Mesenchymal stem cell (in vitro differentiated cells and primary cell): Measurements from ENCODE around the gene WDR77.
A peak's percentile ranks its signal among the peaks of the same experiment; 100 is the strongest.

Experiments
- DNase-seq: peaks from one replicate; pipeline ENCODE4 v3.0.0-alpha.2; 2013
- H2AFZ ChIP-seq: one replicate; pipeline ENCODE4 v1.6.1; 2013; ENCODE audit warnings: low read depth, mild to moderate bottlenecking, control low read depth, inconsistent platforms, low read length, moderate library complexity
- H2AK5ac ChIP-seq: 2 replicates; pipeline ENCODE4 v1.6.1; 2013; ENCODE audit warnings: low read length, moderate library complexity, mild to moderate bottlenecking, inconsistent platforms; ENCODE audit not compliant: severe bottlenecking
- H2BK120ac ChIP-seq: one replicate; pipeline ENCODE4 v1.6.1; 2013; ENCODE audit warnings: low read depth, mild to moderate bottlenecking, inconsistent platforms, low read length, moderate library complexity
- H2BK12ac ChIP-seq, 2 experiments: one replicate each; pipeline ENCODE4 v1.6.1; 2013; ENCODE audit warnings: inconsistent platforms in 2 of 2, low read length in 2 of 2, mild to moderate bottlenecking in 2 of 2, moderate library complexity in 2 of 2, control low read depth in 1 of 2
- H2BK15ac ChIP-seq: one replicate; pipeline ENCODE4 v1.6.1; 2013; ENCODE audit warnings: mild to moderate bottlenecking, low read depth, inconsistent platforms; ENCODE audit not compliant: poor library complexity, severe bottlenecking
- H2BK5ac ChIP-seq: 2 replicates; pipeline ENCODE4 v1.6.1; 2013; ENCODE audit warnings: low read depth, mild to moderate bottlenecking, low read length, control low read depth, inconsistent platforms; ENCODE audit not compliant: poor library complexity, severe bottlenecking
- H3K14ac ChIP-seq, 2 experiments: one replicate each; pipeline ENCODE4 v1.6.1; 2013; ENCODE audit warnings: inconsistent platforms in 2 of 2, low read length in 2 of 2, control low read depth in 1 of 2, mild to moderate bottlenecking in 1 of 2, moderate library complexity in 1 of 2
- H3K18ac ChIP-seq, 2 experiments: one replicate each; pipeline ENCODE4 v1.6.1; 2013; ENCODE audit warnings: inconsistent platforms in 2 of 2, low read length in 2 of 2, control low read depth in 1 of 2, low read depth in 1 of 2, mild to moderate bottlenecking in 1 of 2
- H3K23ac ChIP-seq, 2 experiments: one replicate each; pipeline ENCODE4 v1.6.1; 2013; ENCODE audit warnings: inconsistent platforms in 2 of 2, low read length in 2 of 2, mild to moderate bottlenecking in 2 of 2, moderate library complexity in 2 of 2, control low read depth in 1 of 2
- H3K27ac ChIP-seq: 2 replicates; pipeline ENCODE4 v1.5.1; 2013; ENCODE audit warnings: mild to moderate bottlenecking, moderate library complexity, low read length, control low read depth, inconsistent platforms; ENCODE audit not compliant: poor library complexity, severe bottlenecking
- H3K27me3 ChIP-seq, 2 experiments: 2 replicates each; pipeline versions ENCODE4 v1.6.1 to v1.7.0; 2013; ENCODE audit warnings: low read length in 2 of 2, mild to moderate bottlenecking in 2 of 2, moderate library complexity in 2 of 2, control low read depth in 1 of 2, inconsistent platforms in 1 of 2; ENCODE audit not compliant: control insufficient read depth in 1 of 2, insufficient read depth in 1 of 2
- H3K36me3 ChIP-seq, 2 experiments: 2 replicates each; pipeline versions ENCODE4 v1.6.1 to v1.7.0; 2013; ENCODE audit warnings: low read length in 2 of 2, control low read depth in 1 of 2, inconsistent platforms in 1 of 2, low read depth in 1 of 2, mild to moderate bottlenecking in 1 of 2; ENCODE audit not compliant: insufficient read depth in 2 of 2, control insufficient read depth in 1 of 2
- H3K4ac ChIP-seq, 2 experiments: one replicate each; pipeline ENCODE4 v1.6.1; 2013; ENCODE audit warnings: inconsistent platforms in 2 of 2, low read length in 2 of 2, mild to moderate bottlenecking in 2 of 2, moderate library complexity in 2 of 2, control low read depth in 1 of 2, low read depth in 1 of 2
- H3K4me1 ChIP-seq: 2 replicates; pipeline ENCODE4 v1.6.1; 2013; ENCODE audit warnings: low read depth, low read length, control low read depth; ENCODE audit not compliant: control insufficient read depth, insufficient read depth
- H3K4me2 ChIP-seq: 2 replicates; pipeline ENCODE4 v1.6.1; 2013; ENCODE audit warnings: low read length, mild to moderate bottlenecking, inconsistent platforms; ENCODE audit not compliant: poor library complexity, severe bottlenecking
- H3K4me3 ChIP-seq, 2 experiments: 2 replicates each; pipeline versions ENCODE4 v1.5.1 to v1.7.0; 2013; ENCODE audit warnings: low read length in 2 of 2, mild to moderate bottlenecking in 2 of 2, control low read depth in 1 of 2, low read depth in 1 of 2; ENCODE audit not compliant: insufficient read depth in 1 of 2
- H3K79me1 ChIP-seq: replicated peaks from 2 replicates; pipeline ENCODE4 v1.6.1; 2013; ENCODE audit warnings: mild to moderate bottlenecking, control low read depth, low read length, inconsistent platforms; ENCODE audit not compliant: poor library complexity, severe bottlenecking
- H3K9ac ChIP-seq: 2 replicates; pipeline ENCODE4 v1.7.0; 2013; ENCODE audit warnings: mild to moderate bottlenecking, low read length, moderate library complexity
- H3K9me3 ChIP-seq: 2 replicates; pipeline ENCODE4 v1.7.0; 2013; ENCODE audit warnings: mild to moderate bottlenecking, low read length; ENCODE audit not compliant: control insufficient read depth
- H4K8ac ChIP-seq: one replicate; pipeline ENCODE4 v1.6.1; 2013; ENCODE audit warnings: inconsistent platforms, mild to moderate bottlenecking, low read length, moderate library complexity
- H4K91ac ChIP-seq: one replicate; pipeline ENCODE4 v1.6.1; 2013; ENCODE audit warnings: mild to moderate bottlenecking, low read length, inconsistent platforms
- WGBS: methylation state at CpG from one replicate; pipeline ENCODE4 v1.1.7; 2013; ENCODE audit warnings: mixed read lengths; 5-methylcytosine and 5-hydroxymethylcytosine counted together

Gene WDR77

DNA sequence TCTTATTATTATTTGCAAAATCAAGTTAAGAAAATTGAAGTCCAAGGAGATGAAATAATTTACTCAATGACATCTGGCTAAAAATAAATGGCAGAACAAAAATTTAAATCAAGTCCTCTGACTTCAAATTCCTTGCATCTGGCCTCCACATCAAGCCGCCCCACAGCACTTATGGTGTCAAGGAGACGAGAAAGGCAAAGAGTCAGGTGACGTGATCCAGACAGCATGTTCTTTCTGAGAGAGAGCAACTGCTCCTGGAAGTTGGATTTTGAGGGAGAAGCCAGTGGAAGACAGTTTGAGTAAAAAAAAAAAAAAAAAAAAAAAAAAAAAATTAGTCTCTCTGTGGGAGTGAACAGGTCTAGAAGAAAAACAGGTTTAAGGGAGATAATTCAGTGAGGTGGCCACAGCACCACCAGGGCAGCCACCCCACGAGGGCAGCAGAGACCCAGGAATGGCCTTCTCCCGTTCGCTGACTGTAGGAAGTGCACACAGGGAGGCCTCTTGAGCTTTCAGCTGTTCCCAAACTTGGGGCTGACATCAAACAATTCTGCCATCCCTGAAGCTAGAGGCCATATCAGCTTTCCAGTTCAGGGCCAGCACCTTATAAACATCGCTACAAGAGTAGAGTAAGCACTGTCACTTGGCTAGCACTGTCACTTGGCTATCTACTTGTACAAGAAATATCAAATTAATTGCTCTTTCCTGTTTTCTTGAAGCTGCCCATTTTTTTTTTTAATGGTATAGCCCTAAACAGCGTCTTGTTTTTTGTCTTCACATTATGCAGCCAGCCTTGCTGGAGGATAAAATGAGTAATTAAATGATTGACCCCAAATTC lies 32.5 kb upstream of the WDR77 start:
- H2AK5ac ChIP-seq = no peak overlapping the region
- DNase-seq = peak; percentile 77

DNA sequence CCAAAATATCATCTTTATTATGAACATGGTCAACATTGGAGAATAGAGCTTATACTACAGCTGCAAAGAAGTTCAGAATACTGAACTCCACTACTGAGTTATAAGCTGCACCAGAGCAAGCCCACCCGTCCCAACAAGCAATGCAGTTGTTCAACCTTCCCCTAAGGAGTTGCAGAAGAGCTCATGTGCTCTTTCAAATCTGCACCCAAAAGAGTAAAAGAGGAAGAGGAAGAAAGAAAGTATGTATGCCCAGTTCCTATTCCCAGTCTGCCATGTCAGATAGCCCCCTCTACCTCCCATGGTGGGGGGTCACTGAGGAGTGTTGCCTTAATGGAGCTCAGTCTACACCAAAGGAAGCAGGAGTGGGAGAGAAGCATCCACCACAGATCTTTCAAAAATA lies 31.6 kb upstream of the WDR77 start:
- Histone ChIP-seq H3K9me3 (no peaks in the 10 kb centered on the region), H3K27me3 (no peaks in the 10 kb centered on the region), H4K8ac (no peak overlapping the region), H3K23ac (no peak overlapping the region), H3K4me3 (no peak overlapping the region), H3K79me1 (no peaks in the 10 kb centered on the region), H3K27ac (no peak overlapping the region), H2BK120ac (no peak overlapping the region), H2AFZ (no peak overlapping the region), H4K91ac (no peak overlapping the region), H2BK12ac (no peak overlapping the region), H3K4me1 (no peaks in the 10 kb centered on the region), H3K36me3 (no peaks in the 10 kb centered on the region), H3K18ac (no peak overlapping the region), H2BK5ac (no peak overlapping the region), H3K9ac (no peak overlapping the region), H2AK5ac (no peak overlapping the region), H3K4me2 (no peak overlapping the region), H2BK15ac (no peak overlapping the region), H3K14ac (no peak overlapping the region), H3K4ac (no peak overlapping the region)
- WGBS = 67% methylated on average over 1 of the region's 1 CpG
- no peak for DNase-seq

More for the DNA sequence above, 32.5 kb upstream of the WDR77 start:
- no peak overlapping the region for H2BK15ac ChIP-seq
- no peak overlapping the region for H4K91ac ChIP-seq
- no peak overlapping the region for H3K4me3 ChIP-seq
- H2BK5ac ChIP-seq = no peak overlapping the region
- no peak overlapping the region for H3K18ac ChIP-seq
- 53% methylated on average over 8 of the region's 8 CpGs for WGBS
- no peak overlapping the region for H2BK120ac ChIP-seq
- no peak overlapping the region for H3K9ac ChIP-seq
- no peaks in the 10 kb centered on the region for H3K36me3 ChIP-seq
- no peak overlapping the region for H2AFZ ChIP-seq
- no peak overlapping the region for H3K23ac ChIP-seq
- H3K9me3 ChIP-seq = no peaks in the 10 kb centered on the region
- H3K4me2 ChIP-seq = no peak overlapping the region
- H3K27me3 ChIP-seq = no peaks in the 10 kb centered on the region
- H4K8ac ChIP-seq = no peak overlapping the region
- no peak overlapping the region for H3K4ac ChIP-seq
- H3K79me1 ChIP-seq = no peaks in the 10 kb centered on the region
- no peak overlapping the region for H2BK12ac ChIP-seq
- H3K14ac ChIP-seq = no peak overlapping the region
- H3K27ac ChIP-seq = no peak overlapping the region
- no peaks in the 10 kb centered on the region for H3K4me1 ChIP-seq

DNA sequence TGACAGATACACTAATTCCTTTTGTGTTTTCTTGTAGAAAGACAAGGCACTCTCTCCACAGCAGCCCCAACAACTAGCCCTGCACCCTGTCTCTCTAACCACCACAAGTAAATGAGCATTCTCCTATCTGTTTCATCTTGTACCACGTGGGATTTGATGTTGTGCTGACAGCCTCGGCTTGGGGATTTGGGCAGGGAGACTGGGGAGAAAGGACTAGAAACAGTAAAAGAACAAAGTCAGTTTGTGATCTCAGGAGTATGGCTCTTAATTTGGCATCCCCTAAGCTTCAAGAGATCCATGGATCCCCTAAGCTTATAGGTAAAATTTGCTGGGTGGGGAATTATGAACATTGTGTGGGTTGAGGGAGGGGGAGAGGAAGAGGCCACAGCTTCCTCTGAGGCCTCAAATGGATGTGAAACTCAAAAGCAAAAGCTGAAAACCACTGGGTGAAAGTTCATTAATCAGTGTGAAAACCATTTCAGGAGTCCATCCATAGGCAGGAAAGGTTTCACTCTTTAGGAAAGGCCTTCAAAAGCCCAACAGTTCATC lies 27.8 kb upstream of the WDR77 start:
- H3K18ac ChIP-seq = no peak overlapping the region
- H3K27me3 ChIP-seq = no peaks in the 10 kb centered on the region
- H2AK5ac ChIP-seq = no peak overlapping the region
- H3K9me3 ChIP-seq = no peaks in the 10 kb centered on the region
- no peak overlapping the region for H2BK12ac ChIP-seq
- H2BK15ac ChIP-seq = no peak overlapping the region
- H3K23ac ChIP-seq = peak overlapping the region in 1 of 2 experiments; percentile 11
- H3K9ac ChIP-seq = no peak overlapping the region
- DNase-seq = no peak
- H3K4ac ChIP-seq = no peak overlapping the region
- H3K4me1 ChIP-seq = no peaks in the 10 kb centered on the region
- no peak overlapping the region for H3K4me2 ChIP-seq
- H2BK120ac ChIP-seq = no peak overlapping the region
- no peak overlapping the region for H4K91ac ChIP-seq
- H3K79me1 ChIP-seq = no peaks in the 10 kb centered on the region
- H3K36me3 ChIP-seq = peaks cover 0 to under 1% of the 10 kb centered on the region in 2 experiments
- no peak overlapping the region for H3K27ac ChIP-seq
- no peak overlapping the region for H3K4me3 ChIP-seq
- H3K14ac ChIP-seq = no peak overlapping the region
- WGBS = 90% methylated on average over 2 of the region's 2 CpGs
- H4K8ac ChIP-seq = no peak overlapping the region
- H2BK5ac ChIP-seq = no peak overlapping the region
- H2AFZ ChIP-seq = no peak overlapping the region

DNA sequence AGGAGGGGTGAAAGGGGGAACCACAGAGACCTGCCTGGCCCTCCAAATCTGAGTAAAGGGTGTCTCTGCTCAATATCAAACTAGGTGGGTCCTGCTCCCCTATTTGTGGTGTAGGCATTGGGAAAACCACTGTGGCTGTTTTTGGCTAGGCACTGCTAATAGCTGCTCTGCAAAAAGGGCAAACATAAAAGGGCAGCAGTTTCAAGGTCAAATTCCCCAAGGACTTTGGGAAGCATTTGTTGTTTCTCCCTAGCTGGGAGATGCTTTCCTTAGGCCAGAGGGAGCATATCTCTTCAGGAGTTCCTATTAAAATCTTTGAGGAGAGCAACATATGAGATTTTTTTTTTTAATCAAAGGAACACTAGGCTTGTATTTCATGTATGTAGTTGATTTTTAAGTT lies 27.2 kb upstream of the WDR77 start:
- DNase-seq = no peak
- Histone ChIP-seq H2BK12ac (no peak overlapping the region), H2AFZ (no peak overlapping the region), H3K4me3 (no peak overlapping the region), H3K9ac (no peak overlapping the region), H2BK120ac (no peak overlapping the region), H3K27ac (no peak overlapping the region), H2AK5ac (no peak overlapping the region), H3K18ac (no peak overlapping the region), H3K27me3 (no peaks in the 10 kb centered on the region), H3K23ac (no peak overlapping the region), H3K14ac (no peak overlapping the region), H2BK15ac (no peak overlapping the region), H3K4me1 (no peaks in the 10 kb centered on the region), H4K91ac (no peak overlapping the region), H3K36me3 (peaks cover 0 to 6% of the 10 kb centered on the region in 2 experiments), H3K9me3 (no peaks in the 10 kb centered on the region), H3K79me1 (no peaks in the 10 kb centered on the region), H3K4me2 (no peak overlapping the region), H2BK5ac (no peak overlapping the region), H4K8ac (no peak overlapping the region), H3K4ac (no peak overlapping the region)
